ENCODE measurements around the gene CLCN6. TPM values are rescaled to one million over a fixed set of nuclear protein-coding genes. Genes with fewer than 3 reads are reported as not detected.

Gene CLCN6
- polyA plus RNA-seq, 1 experiment = 9.0 TPM

- no peak for DNase-seq (ENCODE audit: low read depth, low spot score)
- ChIA-PET CTCF (interaction anchor here (1.4 to 2.4 kb wide), 3 partner anchors 22 to 769 kb away, joined by 4 to 9 read pairs (median 7); no protein-coding TSS in a partner anchor), POLR2A (interaction anchor here (1.3 to 1.8 kb wide), 2 partner anchors 17 to 102 kb away, joined by 4 to 22 read pairs; no protein-coding TSS in a partner anchor)
- H3K9me3 ChIP-seq (ENCODE audit: control insufficient read depth, insufficient read depth, low read length) = no peaks in the 10 kb centered on the region; the same call in 1 of the 2 replicates
- no peaks in the 10 kb centered on the region for H3K27me3 ChIP-seq (ENCODE audit: control insufficient read depth, insufficient read depth, low read length)
- H3K27ac ChIP-seq (ENCODE audit: low read depth, low read length) = no peak overlapping the region
- no peak for TF ChIP-seq CTCF (IDR thresholded peaks at IDR 0.05; ENCODE audit: low read depth, low read length)
- H3K4me3 ChIP-seq (ENCODE audit: low read depth, low read length) = peak overlapping the region; percentile 84
These were observed 1.1 kb downstream of the CLCN6 start for GRCh38 chr1:11807133-11807532.

- CTCF ChIA-PET = no interaction called here
These were observed 7.0 kb downstream of the CLCN6 start for GRCh38 chr1:11813021-11813420.

DNA sequence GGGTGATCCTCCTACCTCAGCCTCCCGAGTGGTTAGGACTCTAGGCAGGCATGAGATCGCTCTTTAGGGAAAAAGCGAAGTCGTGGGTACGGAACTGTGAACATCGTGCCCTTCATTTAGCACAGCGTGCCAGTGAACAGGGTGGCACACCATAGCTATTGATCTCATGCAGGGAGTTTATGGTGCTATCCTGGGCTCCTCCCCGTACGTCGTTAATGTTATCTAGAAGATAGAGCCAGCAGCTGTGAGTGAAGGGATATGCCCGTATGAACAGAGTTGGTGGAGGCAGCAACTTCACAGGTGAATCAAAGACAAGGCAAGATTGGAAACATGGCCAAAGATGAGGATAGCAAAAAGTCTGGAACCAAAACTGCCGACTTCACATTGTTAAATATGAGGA, 11.2 kb downstream of the CLCN6 start:
- H3K27ac ChIP-seq (ENCODE audit: low read depth, low read length) = no peak overlapping the region
- no peaks in the 10 kb centered on the region for H3K27me3 ChIP-seq (ENCODE audit: control insufficient read depth, insufficient read depth, low read length)
- no peak overlapping the region for H3K4me3 ChIP-seq (ENCODE audit: low read depth, low read length)
- no peak for DNase-seq (ENCODE audit: low read depth, low spot score)
- ChIA-PET CTCF (no interaction called here), POLR2A (no interaction called here)
- TF ChIP-seq CTCF (IDR thresholded peaks at IDR 0.05; ENCODE audit: low read depth, low read length) = no peak
- H3K9me3 ChIP-seq (ENCODE audit: control insufficient read depth, insufficient read depth, low read length) = no peaks in the 10 kb centered on the region

More at GRCh38 chr1:11813021-11813420, 7.0 kb downstream of the CLCN6 start:
- no peak for DNase-seq (ENCODE audit: low read depth, low spot score)
- H3K4me3 ChIP-seq (ENCODE audit: low read depth, low read length) = no peak overlapping the region
- H3K27me3 ChIP-seq (ENCODE audit: control insufficient read depth, insufficient read depth, low read length) = no peaks in the 10 kb centered on the region
- no peak overlapping the region for H3K27ac ChIP-seq (ENCODE audit: low read depth, low read length)
- no peaks in the 10 kb centered on the region for H3K9me3 ChIP-seq (ENCODE audit: control insufficient read depth, insufficient read depth, low read length)
- no peak for TF ChIP-seq CTCF (IDR thresholded peaks at IDR 0.05; ENCODE audit: low read depth, low read length)
- POLR2A ChIA-PET = no interaction called here

DNA sequence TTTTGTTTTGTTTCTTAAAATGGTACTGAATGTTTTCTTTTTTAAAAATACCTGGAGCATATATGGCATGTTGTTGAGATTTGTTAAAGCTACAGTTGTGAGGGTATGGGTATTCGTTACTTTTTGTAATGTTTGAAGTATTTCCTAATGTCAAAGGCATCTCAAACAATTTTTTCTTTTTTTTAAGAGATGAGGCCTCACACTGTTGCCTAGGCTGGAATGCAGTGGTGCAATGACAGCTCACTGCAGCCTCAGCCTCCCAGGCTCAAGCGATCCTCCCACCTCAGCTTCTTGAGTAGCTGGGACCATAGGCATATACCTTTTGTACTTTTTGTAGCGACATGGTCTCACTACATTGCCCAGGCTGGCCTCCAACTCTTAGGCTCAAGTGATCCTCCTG, 16.1 kb downstream of the CLCN6 start:
- CTCF ChIA-PET = interaction anchor here (1.4 to 1.5 kb wide), 2 partner anchors 16 to 86 kb away, joined by 6 read pairs; no protein-coding TSS in a partner anchor
- POLR2A ChIA-PET = interaction anchor here (1.2 to 1.6 kb wide), 2 partner anchors 16 to 86 kb away, joined by 6 to 23 read pairs; partner anchors contain the start of genes CLCN6 and MTHFR

More for the DNA sequence above, 16.1 kb downstream of the CLCN6 start:
- Histone ChIP-seq H3K9me3 (ENCODE audit: control insufficient read depth, insufficient read depth, low read length) (no peaks in the 10 kb centered on the region), H3K27me3 (ENCODE audit: control insufficient read depth, insufficient read depth, low read length) (no peaks in the 10 kb centered on the region), H3K4me3 (ENCODE audit: low read depth, low read length) (no peak overlapping the region), H3K27ac (ENCODE audit: low read depth, low read length) (peak overlapping the region; percentile 57)
- TF ChIP-seq CTCF (IDR thresholded peaks at IDR 0.05; ENCODE audit: low read depth, low read length) = no peak
- no peak for DNase-seq (ENCODE audit: low read depth, low spot score)
